Measurements from ENCODE around the gene CAMKMT.

DNA sequence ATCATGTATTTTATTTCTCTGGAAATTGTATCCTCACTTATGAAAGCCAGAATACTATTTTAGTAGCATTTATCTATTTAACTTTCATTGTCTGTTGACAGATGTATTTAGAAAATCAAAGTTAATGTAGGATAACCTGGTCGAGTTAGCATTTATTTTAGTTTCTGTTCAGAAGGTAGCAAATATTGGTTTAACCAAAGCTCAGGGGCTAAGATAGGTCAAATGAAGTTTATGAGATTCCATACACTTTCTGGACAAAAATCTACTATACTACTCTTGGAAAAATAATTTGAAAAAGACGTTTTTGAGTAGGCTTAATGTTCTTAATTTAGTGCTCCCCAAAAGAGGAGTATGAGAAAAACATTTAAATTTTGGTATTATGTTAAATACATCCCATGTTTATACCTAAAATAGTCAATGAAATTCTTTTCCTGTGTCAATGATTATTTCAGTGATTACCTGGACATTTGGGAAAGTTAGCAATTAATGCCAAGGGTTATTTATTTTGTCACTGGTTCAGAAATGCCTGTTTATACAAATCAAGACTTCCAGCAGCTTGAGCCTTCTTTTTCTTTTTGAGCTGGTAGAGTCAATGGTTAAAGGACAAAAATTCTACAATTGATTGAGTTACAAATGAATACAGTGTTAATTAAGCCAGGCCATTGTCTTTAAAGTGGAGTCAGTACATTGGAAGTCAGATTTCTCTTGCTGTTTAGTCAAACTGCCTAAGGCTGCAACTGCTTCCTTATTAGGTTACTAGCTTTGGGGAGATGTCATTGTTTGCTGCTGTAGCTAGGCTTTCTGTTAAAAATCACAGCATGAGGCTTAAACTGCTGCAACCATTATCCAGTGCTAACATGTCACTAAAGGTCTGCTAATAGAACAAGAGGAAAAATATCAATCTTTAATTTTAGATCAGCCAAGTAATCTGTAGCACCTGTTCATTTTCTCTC, 182.3 kb downstream of the CAMKMT start:
- TF ChIP-seq CTCF (IDR thresholded peaks at IDR 0.05) (no peak), POLR2A (IDR thresholded peaks at IDR 0.05) (no peak)
